ENCODE results near the gene PRUNE1.

Gene PRUNE1

GRCh38 chr1:151005729-151006319 is 2.4 kb upstream of the PRUNE1 start:
- DNase-seq (ENCODE audit: low spot score), result no peak

GRCh38 chr1:151006327-151007052 is 1.8 kb upstream of the PRUNE1 start, which contains the start of gene MINDY1:
Gene MINDY1, minus strand, starts transcription at chr1:151006902. Its CDS starts 4,285 bp downstream, at chr1:151002617.
- DNase-seq (ENCODE audit: low spot score), result peak; percentile 99

- DNase-seq (ENCODE audit: low spot score), result no peak
Observed at GRCh38 chr1:151007853-151008243, 401 bp upstream of the PRUNE1 start.

- DNase-seq (ENCODE audit: low spot score), result no peak
Observed at GRCh38 chr1:151009206-151009587, 948 bp downstream of the PRUNE1 start.

- DNase-seq (ENCODE audit: low spot score), result no peak
Observed at GRCh38 chr1:151009674-151010345, 1.6 kb downstream of the PRUNE1 start.

- DNase-seq (ENCODE audit: low spot score), result no peak
Observed at GRCh38 chr1:151010346-151010726, 2.1 kb downstream of the PRUNE1 start.

GRCh38 chr1:151011154-151011850 is 3.1 kb downstream of the PRUNE1 start:
- peak; percentile 59 for DNase-seq (ENCODE audit: low spot score)

- no peak for DNase-seq (ENCODE audit: low spot score)
Observed at GRCh38 chr1:151012684-151013471, 4.6 kb downstream of the PRUNE1 start.

- no peak for DNase-seq (ENCODE audit: low spot score)
Observed at GRCh38 chr1:151013518-151013917, 5.3 kb downstream of the PRUNE1 start.

- DNase-seq (ENCODE audit: low spot score), result peak; percentile 90
Observed at GRCh38 chr1:151024540-151025146, 16.4 kb downstream of the PRUNE1 start.

GRCh38 chr1:151026460-151026859 is 18.2 kb downstream of the PRUNE1 start:
- DNase-seq (ENCODE audit: low spot score), result no peak

GRCh38 chr1:151032164-151032563 is 23.9 kb downstream of the PRUNE1 start:
- no peak for DNase-seq (ENCODE audit: low spot score)

GRCh38 chr1:151035167-151035566 is 26.9 kb downstream of the PRUNE1 start:
- DNase-seq (ENCODE audit: low spot score), result no peak

- no peak for DNase-seq (ENCODE audit: low spot score)
Observed at GRCh38 chr1:151036356-151036755, 28.1 kb downstream of the PRUNE1 start, which contains the start of gene BNIPL. Gene BNIPL, plus strand, starts transcription at chr1:151036586. Its CDS starts 140 bp downstream, at chr1:151036726.

GRCh38 chr1:151037032-151037431 is 28.8 kb downstream of the PRUNE1 start:
- no peak for DNase-seq (ENCODE audit: low spot score)

- DNase-seq (ENCODE audit: low spot score), result no peak
Observed at GRCh38 chr1:151039521-151039920, 31.3 kb downstream of the PRUNE1 start.

- DNase-seq (ENCODE audit: low spot score), result no peak
Observed at GRCh38 chr1:151043163-151043562, 34.9 kb downstream of the PRUNE1 start.

GRCh38 chr1:151047591-151047924 is 39.3 kb downstream of the PRUNE1 start, which contains the start of gene C1orf56:
Gene C1orf56, plus strand, starts transcription at chr1:151047751. Its CDS starts 97 bp downstream, at chr1:151047848.
- peak; percentile 65 for DNase-seq (ENCODE audit: low spot score)

GRCh38 chr1:151047925-151048644 is 39.8 kb downstream of the PRUNE1 start:
- peak; percentile 67 for DNase-seq (ENCODE audit: low spot score)

- no peak for DNase-seq (ENCODE audit: low spot score)
Observed at GRCh38 chr1:151048645-151049032, 40.4 kb downstream of the PRUNE1 start.

- no peak for DNase-seq (ENCODE audit: low spot score)
Observed at GRCh38 chr1:151049458-151049857, 41.2 kb downstream of the PRUNE1 start.

Measured in COLO829 (cell line).